GM19452 (cell line): ENCODE data around the gene TIGIT.
A peak's percentile ranks its signal among the peaks of the same experiment; 100 is the strongest.

Experiments
- ATAC-seq: cut with Tn5 transposase; IDR thresholded peaks from one replicate; pipeline ENCODE4 v1.9.1; 2021; ENCODE audit not compliant: unreplicated experiment

TIGIT gene

DNA sequence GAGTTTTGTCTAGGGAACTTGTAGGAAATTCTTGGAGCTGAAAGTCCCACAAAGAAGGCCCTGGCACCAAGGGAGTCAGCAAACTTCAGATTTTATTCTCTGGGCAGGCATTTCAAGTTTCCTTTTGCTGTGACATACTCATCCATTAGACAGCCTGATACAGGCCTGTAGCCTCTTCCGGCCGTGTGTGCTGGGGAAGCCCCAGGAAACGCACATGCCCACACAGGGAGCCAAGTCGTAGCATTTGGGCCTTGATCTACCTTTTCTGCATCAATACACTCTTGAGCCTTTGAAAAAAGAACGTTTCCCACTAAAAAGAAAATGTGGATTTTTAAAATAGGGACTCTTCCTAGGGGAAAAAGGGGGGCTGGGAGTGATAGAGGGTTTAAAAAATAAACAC, 15.0 kb downstream of the TIGIT start:
- ATAC-seq = peak; percentile 85

DNA sequence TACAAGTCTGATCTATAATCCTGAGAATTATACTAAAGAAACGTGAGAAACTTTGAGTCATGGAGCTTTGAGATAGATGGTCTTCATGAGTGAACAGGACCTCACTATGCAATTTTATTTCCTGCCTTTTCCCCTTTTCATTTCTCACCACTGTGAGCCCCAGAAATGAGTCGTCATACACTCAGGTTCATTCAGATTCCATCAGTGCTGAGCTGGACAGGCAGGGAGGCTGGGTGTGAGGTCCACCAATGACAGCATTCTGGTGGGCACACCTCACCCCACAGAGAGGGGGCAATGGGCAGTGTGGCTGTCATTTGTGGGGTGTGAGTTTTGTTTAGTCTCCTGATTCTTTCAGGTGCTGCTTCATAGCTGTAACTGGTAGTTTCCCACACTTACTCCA, 16.9 kb downstream of the TIGIT start:
- no peak for ATAC-seq

DNA sequence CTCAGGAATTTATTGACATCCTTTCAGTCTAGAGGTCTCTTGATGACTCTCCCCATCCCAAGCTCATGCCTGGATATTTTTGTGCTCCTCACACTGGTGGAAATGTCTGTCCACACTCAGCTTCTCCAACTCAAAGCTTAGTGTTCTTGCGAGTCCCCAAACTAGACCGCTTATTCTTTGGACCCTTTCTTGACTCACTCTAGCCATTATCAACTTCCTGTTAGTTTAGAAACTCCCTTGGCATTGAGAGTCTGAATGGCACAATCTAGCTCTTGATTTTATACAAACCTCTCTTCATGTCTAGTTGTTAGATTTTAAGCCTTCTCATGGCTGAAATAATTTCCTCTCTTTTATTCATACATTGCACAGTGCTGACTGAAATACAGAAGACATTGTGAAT, 19.6 kb downstream of the TIGIT start:
- ATAC-seq = no peak

DNA sequence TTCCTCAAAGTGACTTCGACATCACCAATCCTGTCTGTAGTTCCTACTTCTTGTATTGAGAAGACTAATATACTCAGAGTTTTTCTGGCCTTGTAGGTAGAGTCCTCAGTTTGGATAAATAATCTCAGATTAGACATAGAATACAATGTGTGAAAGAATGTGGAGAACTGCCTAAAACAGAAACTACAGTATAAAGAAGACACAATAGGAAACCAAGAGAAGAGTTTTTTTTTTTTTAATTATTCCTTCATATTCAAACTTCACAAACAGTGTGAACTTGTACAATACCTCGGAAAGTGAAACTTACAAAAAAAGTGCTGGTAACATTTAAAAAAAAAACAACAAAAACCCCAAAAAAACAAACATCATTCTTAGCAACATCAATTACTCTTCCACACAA, 20.5 kb downstream of the TIGIT start:
- no peak for ATAC-seq

DNA sequence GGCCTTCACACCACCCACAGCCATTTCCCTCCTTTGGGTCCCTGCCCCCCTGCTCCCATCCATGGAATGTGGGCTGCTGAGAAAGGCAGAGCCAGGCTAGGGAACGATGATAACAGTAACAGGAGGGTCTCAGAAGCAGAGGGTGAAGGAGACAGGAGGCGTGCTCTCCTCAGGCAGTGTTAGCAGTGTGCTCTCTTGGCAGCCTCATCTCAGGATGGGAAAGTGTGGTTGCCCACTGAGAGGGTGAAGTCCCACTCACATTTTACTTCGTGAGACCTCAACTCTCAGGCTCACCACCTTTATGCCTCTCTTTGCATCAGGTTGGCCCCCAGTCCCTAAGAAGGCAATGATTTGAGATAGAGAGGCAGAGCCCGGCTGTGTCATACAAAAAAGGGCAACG, 24.5 kb downstream of the TIGIT start:
- no peak for ATAC-seq

DNA sequence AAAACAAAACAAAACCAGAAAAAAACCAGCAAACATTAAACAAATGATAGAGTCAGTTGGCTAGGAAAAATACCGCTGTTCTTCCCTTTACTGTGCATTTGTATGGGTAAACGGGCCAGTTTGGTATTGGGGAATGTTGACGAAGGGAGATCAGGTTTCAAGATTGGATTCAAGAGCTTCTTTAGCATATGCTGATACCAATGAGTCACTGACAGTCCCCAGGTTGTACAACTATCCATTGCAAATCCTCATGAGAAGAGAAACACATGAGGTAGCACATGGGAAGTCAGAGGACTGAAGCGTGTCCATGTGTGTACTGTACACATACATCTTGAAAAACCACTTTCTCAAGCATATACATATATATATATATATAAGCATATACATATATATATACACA, 25.6 kb downstream of the TIGIT start:
- no peak for ATAC-seq

DNA sequence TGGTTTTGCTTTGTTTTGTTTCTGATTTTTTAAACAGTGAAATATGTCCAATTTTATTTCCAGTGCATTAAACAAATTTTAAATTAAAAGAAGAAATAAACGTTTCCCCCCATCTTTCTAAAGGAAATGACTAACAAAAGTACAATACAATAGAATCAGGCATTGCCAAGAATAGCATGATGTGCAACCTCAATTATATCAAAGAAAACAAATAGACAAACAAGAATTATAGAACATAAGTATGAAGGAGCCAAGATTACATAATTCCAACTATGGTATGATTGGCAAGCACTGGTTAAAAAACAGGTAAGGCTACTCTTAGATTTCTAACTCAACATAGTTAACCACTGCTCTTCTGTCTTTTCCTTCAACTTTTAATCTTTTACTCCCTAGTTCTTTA, 26.4 kb downstream of the TIGIT start:
- no peak for ATAC-seq

DNA sequence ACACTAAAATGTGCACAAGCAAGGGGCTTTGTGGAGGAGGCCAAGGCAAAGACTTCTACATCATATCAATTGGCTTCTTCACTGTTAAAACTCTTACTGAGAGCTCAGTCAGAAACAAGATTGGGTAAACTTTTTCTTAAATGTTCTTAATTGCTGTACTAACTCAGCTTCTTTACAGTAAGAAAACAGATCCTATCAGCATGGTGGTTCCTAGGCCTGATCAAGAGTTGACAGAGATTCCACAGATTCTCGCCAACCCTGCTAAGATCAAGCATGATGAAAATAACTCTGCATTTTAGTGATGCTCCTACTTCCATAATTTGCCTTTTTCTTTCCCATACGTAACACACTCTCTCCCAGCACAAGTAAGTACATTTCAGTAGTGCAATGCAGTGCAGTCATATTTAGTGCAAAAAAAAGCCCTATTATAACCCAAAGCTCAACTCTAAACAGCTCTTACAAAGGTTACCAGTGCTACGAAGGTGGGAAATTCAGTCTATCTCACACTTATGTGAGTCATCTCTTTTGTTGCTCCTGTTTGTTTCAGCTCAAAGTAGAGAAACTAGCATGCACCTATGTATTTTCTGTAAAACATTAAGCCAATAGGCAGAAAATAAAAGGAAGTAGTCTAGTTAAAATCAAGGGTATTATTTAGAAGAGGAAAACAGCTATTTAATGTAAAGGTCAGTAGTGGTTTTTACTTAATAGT, 29.9 kb downstream of the TIGIT start:
- peak; percentile 75 for ATAC-seq

DNA sequence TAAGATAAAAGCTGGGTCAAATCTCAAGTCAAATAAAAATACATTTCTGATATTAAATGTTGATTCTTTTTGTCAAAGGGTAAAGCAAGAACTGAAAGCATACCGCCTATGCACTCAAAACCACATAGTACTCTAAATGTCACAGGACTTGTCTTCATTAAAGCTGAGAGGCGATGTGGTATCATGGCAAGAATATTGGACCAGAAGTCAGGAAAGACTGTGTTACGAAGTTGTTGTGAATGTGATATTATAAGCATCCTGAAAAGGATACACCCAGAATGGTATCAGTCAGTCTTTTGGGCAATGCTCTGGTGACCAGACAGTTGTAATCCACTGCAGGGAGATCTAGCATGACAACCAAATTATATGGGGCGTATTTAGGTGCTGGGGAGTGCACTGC, 33.8 kb downstream of the TIGIT start:
- no peak for ATAC-seq

DNA sequence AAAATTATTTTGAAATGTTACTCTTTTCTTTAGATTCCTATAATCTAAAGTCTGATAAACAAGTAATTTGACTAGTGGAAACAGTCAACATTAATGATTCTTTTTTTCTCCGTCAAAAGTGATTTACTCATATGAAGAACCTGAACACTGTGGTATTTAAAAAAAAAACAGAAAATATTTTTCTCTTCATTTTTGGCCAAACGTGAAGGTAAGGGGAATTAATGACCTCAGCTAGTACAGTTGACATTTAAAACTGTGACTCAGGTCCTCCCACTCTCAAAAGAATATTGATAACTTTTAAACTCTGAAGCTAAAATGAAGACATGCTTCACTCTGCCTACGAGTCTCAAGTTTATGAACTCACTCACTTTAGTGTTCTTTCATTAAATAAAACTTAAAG, 34.5 kb downstream of the TIGIT start:
- ATAC-seq = no peak

DNA sequence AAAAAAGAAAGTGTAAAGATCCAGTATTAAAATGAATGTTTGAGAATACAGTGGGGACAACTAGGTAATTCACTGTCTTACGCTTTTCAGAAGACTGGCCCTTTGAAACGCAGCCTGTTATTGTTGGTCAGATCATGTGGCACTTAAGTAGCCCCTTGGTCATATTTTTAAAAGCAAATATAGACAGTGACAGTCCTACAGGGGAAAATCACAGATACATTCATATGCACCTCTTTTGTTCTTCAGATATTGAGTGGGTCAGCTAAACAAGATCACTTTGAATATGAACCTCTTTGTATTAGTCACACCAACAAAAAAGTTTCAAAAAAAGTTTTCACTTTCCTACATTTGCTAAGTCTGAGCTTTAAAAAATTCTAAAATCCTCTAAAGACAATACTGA, 36.0 kb downstream of the TIGIT start:
- ATAC-seq = no peak

DNA sequence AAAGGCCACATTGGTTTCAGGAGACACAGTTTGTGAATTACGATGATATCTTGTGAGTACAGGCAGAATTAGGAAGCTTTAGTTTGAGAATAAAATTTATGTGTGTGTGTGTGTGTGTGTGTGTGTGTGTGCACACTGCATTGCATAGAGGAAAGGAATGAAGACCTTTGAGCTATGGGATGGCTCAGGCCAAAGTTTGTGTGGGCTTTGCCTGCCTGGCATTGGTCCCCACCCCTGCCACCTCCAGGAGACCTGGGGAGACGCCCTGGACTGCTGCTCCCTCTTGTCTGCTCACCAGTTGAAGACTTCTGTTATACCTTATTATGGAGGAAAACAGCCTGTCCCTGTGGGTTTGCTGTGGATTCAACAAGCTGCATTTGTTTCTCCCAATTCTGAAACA, 37.2 kb downstream of the TIGIT start:
- ATAC-seq = no peak

DNA sequence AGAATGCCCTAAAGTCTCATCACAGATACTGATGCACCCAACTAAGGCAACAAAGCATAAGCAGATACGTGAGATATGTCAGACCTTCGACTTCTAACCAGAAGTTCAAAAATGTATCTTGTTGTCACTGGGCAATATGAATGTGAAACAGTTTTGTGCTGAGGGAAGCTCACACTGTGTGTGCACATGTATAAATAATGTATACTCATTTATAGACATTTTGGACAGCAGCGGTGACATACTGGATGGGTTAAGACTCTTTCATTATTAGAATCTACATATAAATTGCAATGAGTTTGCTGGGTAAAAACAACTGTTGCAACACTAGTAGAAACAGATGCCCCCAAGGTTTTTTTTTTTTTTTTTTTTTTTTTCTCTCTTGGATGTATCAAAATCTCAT, 37.9 kb downstream of the TIGIT start:
- ATAC-seq = no peak

DNA sequence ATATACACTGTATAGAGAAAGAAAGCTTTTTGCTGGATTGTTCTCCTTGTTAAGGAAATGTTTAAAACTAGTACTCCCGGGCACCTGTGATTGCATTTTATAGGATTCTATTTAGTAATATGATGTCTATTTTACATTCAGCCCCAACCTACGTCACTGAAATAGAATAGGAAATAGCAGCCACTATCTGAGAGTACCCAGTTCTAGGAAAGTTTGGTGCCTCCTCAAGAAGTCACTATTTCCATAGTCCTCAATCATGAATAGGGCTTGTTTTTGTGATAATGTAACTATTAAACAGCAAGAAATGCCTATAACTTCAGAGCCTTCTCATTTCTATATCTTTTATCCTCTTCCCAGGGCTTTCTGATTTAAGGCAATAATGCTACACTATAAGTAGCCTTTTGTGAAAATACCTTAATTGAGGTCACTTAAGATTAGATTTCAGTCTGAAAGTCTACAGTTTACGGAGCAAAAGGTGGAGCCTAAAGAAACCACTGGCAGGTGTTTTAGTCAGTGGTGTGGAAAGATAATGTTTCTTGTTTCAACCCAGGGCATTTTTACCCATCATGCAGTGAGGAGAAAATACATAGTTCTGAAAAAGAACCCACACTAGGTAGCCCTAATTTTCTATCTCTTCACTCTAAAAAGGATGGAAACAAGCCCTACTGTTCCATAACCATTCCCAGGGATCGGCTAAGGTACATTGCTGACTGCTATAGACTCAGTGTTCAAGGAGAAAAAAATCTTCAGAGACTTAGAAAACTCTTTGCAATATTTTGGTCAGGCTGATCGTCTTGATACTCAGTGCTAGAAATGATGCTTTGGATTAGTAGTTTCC, 38.7 kb downstream of the TIGIT start:
- no peak for ATAC-seq

DNA sequence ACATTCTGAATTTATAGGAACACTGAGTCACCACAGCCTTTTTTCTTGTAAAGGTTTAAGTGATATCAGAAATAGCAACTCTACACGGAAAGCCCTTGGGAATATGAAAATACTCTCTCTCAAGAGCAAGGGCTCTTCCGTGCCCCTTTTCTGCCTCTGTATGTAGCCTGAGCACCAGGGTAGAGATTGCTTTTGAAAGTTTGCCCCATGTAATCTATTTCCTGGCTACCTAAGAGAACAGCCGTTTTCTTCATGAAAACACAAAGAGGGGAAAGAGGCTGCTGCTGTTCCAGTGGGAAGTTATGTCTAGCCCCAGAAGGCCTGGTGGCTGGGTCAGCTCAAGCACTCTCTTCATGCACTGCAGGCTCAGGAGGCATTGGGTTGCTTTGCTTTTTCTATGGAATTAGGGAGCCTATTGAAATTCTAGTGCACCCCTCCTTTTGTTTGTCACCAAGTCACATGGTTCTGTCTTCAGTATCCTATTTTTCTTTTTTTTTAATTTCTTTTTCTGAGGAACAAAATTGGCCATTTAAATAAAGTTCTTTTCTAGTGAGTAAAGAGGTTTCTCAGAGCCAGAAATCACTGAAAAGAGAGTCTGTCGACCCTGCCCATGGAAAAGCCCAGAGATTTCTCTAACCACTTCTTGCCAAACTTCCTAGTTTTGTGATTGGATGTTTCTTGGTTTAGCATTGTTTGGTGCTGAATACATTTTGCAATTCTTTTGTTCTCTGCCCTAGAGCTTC, 39.5 kb downstream of the TIGIT start:
- ATAC-seq = no peak

DNA sequence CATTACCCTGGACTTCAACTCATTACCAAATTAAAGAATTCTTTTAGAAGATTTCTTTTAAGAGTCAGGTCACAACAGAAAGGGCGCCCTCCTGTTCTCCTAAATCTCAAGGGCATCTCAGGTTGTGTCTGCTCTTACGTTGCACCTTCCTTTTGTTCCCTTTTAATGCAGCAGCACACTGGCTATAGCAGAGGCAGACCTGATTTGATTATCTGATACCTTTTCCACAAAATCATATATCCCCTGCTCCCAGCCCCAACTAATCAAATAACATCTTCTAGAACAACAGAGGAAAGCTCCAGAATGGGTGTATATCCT, 40.1 kb downstream of the TIGIT start:
- no peak for ATAC-seq

DNA sequence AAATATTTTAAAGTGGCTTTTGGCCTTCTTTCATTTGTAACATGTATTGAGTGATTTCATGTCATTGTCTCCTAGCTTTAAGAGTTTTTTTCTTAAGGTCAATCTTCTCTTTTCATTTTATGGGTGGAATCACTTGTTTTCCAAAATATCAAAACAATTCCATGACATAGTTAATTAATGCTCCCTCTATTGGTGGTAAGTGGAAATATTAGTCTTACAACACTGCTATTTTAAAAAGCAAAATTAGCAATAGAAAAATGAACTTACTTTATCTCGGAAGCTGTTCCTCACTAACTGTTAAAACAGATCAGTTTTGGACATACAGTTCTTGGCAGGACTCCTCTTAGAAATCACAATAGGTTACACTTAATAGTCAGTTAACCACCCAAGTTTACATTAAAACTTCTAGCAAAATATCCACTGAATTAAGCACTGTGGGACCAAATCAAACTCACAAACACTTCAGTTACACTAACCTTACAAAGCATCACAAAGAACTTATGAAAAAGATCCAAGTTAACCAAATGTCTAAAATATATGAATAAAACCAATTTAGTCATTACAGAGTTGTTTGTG, 42.4 kb downstream of the TIGIT start:
- no peak for ATAC-seq

DNA sequence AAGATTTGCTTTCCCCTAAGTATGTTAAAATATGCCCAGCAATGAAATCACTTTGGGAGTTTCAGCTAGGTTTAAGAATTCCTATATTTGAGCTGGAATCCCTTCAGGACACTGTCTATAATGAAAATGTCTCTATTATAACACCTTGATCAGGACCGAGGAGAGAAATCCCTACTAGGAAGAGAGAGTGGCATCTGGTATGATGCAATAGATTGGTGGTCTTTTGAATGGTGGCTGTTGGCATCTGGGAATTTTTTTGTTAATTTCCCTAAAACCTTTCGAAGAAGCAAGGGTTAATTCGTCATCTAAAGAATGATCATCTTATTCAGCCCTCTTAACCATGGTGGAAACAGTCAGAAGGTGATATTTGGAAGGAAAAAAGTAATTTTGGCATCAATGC, 43.0 kb downstream of the TIGIT start:
- no peak for ATAC-seq

DNA sequence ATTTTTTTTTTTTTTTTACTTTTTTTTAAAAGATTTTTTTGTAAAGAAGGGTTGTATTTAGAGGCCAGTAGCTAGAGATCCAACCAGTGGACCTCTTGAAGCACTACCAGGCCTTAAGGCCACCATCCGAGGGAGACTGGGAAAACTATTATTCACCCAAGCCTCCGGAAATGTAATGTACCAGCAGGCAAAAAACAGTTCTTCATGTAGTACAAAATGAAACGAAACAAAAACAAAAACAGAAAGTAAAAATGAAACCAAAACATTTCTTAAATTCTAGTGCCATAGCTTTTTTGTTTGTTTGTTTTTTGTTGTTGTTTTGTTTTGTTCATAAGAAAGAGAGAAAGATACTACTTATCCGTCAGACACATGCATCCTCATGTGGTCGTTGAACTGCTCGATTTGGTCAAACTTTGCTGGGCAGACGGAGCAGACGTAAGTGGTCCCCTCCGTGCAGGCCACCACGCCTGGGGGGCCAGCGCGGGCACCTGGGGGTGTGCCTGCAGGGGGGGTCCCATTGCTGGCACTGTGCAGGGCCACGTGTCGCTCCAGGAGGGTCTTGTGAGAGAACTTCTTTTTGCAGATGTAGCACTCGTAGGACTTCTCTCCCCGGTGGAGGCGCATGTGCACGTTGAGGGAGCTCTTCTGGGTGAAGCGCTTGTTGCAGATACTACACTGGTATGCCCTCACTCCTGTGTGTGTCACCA, 45.0 kb downstream of the TIGIT start:
- ATAC-seq = no peak

DNA sequence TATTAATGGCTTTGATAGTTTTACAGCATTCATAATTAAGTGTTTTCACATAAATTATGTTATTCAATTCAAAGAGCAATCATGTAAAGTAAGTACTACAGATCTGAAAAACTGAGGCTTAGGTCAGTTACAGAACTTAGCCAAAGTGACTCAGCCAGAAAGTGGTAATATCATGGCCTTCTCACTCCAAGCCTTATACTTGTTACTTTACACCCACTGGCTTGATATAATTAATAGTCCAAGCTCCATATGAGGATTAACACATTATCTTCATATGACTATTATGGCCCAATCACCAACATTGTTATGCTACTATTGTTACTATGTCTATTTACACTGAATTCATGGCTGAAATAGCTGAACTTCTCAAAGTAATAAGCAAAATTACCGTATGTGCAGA, 50.7 kb downstream of the TIGIT start:
- no peak for ATAC-seq

DNA sequence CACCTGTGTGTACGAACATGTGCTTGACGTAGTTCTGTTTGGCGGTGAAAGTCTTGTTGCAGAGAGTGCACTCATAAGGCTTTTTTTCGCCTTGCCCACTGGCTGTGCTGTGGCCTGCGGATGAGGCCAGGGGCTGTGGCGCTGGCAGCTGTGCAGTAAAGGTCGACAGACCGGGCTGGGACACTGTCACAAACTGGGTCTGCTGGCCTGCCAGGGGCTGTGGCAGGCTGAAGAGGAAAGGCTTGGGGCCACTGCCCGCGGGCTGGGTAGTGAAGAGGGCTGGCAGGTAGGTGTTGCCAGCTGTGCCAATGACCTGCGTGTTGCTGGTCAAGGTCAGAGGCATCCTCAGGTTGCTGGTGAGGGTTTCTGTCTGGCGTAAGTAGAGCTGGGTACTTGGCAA, 56.4 kb downstream of the TIGIT start:
- ATAC-seq = no peak
